Pancreas (tissue), 10 donors: ENCODE results near the gene FARS2. TPM values are rescaled to one million over a fixed set of nuclear protein-coding genes. Genes with fewer than 3 reads are reported as not detected.

ENCODE experiments used
- ATAC-seq, 4 donors: fragments of 200-7000 bp; cut with Tn5 transposase; one replicate each; pipeline versions ENCODE4 v1.8.0 to v1.9.1; 2020; ENCODE audit warnings: mild to moderate bottlenecking in 4 of 4, moderate library complexity in 4 of 4
- DNase-seq, 6 donors: peaks; one replicate each; pipeline ENCODE4 v3.0.0-alpha.2; 2020
- FAIRE-seq: peaks from 2 replicates; lab custom pipeline; 2012; peaks lifted over from hg19 to GRCh38; lab: Jason Lieb, UNC
- H3K27ac ChIP-seq, 4 donors: fragments of 200-600 bp; sonication (generic); 1 replicate in 3 of 4; 2 replicates in 1 of 4; pipeline versions ENCODE4 v1.5.0 to v1.8.0; 2020
- H3K27me3 ChIP-seq, 4 donors: fragments of 200-600 bp; one replicate each; pipeline ENCODE4 v1.8.0; 2021
- H3K36me3 ChIP-seq, 3 donors: fragments of 200-600 bp; sonication (generic) in 1 of 3; one replicate each; pipeline versions ENCODE4 v1.5.0 to v1.8.0; 2020 to 2021
- H3K4me1 ChIP-seq, 3 donors: fragments of 200-600 bp; one replicate each; pipeline ENCODE4 v1.8.0; 2021
- H3K4me3 ChIP-seq, 4 donors: fragments of 200-600 bp; sonication (generic) in 2 of 4; one replicate each; pipeline versions ENCODE4 v1.5.0 to v1.8.0; 2020 to 2021
- H3K9me3 ChIP-seq, 4 donors: fragments of 200-600 bp; one replicate each; pipeline ENCODE4 v1.8.0; 2021
- WGBS, 2 donors: extraction: QIAGEN DNeasy Blood & Tissue Kit; methylation state at CpG; one replicate each; pipeline ENCODE4 v1.1.7; 2013; 5-methylcytosine and 5-hydroxymethylcytosine counted together
- intact Hi-C, 3 donors: fragments of 100-400 bp; cut with DNase I; formaldehyde crosslinking; loops; one replicate each; pipeline versions ENCODE4 v1.11.1 to v1.14.2; 2022
- polyA plus RNA-seq, 2 donors: library from polyadenylated mRNA; stranded (reverse); fragments of 200-250 nt; gene quantifications; one replicate each; pipeline ENCODE4 v1.2.3, GENCODE V29; 2013
- total RNA-seq, 6 donors: library from RNA; stranded (reverse); fragmentation: NEBNext Ultra II Directional in 4 of 6; extraction: Animal tissue kit (Norgen Biotek cat#: 25700) in 4 of 6; gene quantifications; one replicate each; pipeline versions ENCODE4 v1.2.1 to v1.2.4, GENCODE V29; 2021 to 2023
- TF ChIP-seq, protein P1 (sequence below), 4 donors: fragments of 200-600 bp; sonication (generic) in 3 of 4; IDR thresholded peaks; one replicate each; pipeline versions ENCODE4 v1.5.0 to v1.8.0; 2021; ENCODE audit warnings: antibody characterized with exemption in 4 of 4
- donor health status: healthy with polysubstance abuse.
- donor health status: DM: no; HTN: no; CAD: no; lungs with moderate emphysema.
- donor health status: DM: no; HTN: no; CAD: no.
- donor health status: control.
- donor health status: control.
- donor health status: Bipolar disorder and iron deficiency.
- donor health status: DM: yes; HTN: yes; CAD: no.
- donor health status: DM: no; HTN: no; CAD: no.
- donor health status: DM: no; HTN: no; CAD: no.
- donor health status: DM: yes; HTN: yes; CAD: no.

Gene FARS2
- total and polyA plus RNA-seq, 8 donors = 4.1 to 10.3 (median 7.5) TPM

DNA sequence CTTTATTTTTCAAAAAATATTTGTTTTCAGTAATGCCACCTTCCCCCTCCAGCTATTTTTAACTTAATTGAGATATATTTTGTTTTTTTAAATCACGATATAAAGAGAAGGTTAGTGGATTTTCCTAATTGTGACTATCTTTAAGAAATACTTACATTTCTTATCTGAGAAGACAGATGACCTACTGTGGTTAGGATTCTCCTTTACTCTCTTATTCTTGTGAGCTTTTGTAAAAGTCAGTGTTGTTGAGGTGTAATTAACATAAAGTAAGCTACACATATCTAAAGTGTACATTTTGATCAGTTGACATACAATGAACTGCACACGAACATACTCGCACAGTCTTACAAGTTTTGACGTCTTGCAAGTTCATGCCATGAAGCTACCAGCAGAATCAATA is 144.7 kb downstream of the FARS2 start:
- no peak for ATAC-seq
- WGBS, 2 donors = 94 to 99% methylated on average over 4 of the region's 4 CpGs
- intact Hi-C loops = no loop called here
- no peak overlapping the region for H3K27ac ChIP-seq
- H3K4me1 ChIP-seq = no peaks in the 10 kb centered on the region
- DNase-seq = no peak
- H3K36me3 ChIP-seq = no peaks in the 10 kb centered on the region
- TF ChIP-seq, protein P1, sequence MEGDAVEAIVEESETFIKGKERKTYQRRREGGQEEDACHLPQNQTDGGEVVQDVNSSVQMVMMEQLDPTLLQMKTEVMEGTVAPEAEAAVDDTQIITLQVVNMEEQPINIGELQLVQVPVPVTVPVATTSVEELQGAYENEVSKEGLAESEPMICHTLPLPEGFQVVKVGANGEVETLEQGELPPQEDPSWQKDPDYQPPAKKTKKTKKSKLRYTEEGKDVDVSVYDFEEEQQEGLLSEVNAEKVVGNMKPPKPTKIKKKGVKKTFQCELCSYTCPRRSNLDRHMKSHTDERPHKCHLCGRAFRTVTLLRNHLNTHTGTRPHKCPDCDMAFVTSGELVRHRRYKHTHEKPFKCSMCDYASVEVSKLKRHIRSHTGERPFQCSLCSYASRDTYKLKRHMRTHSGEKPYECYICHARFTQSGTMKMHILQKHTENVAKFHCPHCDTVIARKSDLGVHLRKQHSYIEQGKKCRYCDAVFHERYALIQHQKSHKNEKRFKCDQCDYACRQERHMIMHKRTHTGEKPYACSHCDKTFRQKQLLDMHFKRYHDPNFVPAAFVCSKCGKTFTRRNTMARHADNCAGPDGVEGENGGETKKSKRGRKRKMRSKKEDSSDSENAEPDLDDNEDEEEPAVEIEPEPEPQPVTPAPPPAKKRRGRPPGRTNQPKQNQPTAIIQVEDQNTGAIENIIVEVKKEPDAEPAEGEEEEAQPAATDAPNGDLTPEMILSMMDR (IDR thresholded peaks at IDR 0.05) = no peak
- no peaks in the 10 kb centered on the region for H3K9me3 ChIP-seq
- no peak for FAIRE-seq
- H3K27me3 ChIP-seq = no peaks in the 10 kb centered on the region
- H3K4me3 ChIP-seq = no peak overlapping the region

DNA sequence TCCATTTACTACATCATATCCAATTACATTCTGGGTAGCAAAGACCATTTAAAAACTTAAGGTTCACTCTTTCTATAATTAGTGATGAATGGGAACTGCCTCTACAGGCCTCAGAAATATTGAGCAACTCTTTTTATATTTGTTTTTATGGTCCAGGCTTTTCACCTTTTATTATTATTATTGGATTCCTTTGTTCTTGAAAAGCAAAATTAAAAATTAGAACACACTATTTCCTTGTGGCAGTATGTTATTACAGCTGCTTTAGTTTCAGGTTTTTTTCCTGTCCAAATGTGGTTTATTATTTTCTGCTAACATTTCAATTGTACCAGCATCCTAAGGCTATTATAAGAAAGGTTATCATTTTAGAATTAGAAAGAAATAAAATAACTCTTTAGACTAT is 150.1 kb downstream of the FARS2 start:
- Histone ChIP-seq H3K27me3 (no peaks in the 10 kb centered on the region), H3K4me1 (no peaks in the 10 kb centered on the region), H3K9me3 (no peaks in the 10 kb centered on the region), H3K27ac (no peak overlapping the region), H3K36me3 (no peaks in the 10 kb centered on the region), H3K4me3 (no peak overlapping the region)
- no peak for ATAC-seq
- DNase-seq = no peak
- TF ChIP-seq, protein P1 (IDR thresholded peaks at IDR 0.05) = no peak
- intact Hi-C loops = no loop called here
- FAIRE-seq = no peak

- FAIRE-seq (no peak), ATAC-seq (no peak), DNase-seq (no peak)
- H3K36me3 ChIP-seq = no peaks in the 10 kb centered on the region
- TF ChIP-seq, protein P1 (IDR thresholded peaks at IDR 0.05) = no peak
- H3K4me1 ChIP-seq = no peaks in the 10 kb centered on the region
- H3K27me3 ChIP-seq = no peaks in the 10 kb centered on the region
- H3K4me3 ChIP-seq = no peak overlapping the region
- H3K9me3 ChIP-seq = no peaks in the 10 kb centered on the region
- no peak overlapping the region for H3K27ac ChIP-seq
- intact Hi-C loops = no loop called here
- 78 to 82% methylated on average over 5 of the region's 5 CpGs for WGBS, 2 donors
Observed at GRCh38 chr6:5412017-5412416, 150.7 kb downstream of the FARS2 start.

GRCh38 chr6:5412663-5413062 is 151.3 kb downstream of the FARS2 start:
- no peak overlapping the region for H3K27ac ChIP-seq
- no peaks in the 10 kb centered on the region for H3K4me1 ChIP-seq
- intact Hi-C loops = no loop called here
- TF ChIP-seq, protein P1 (IDR thresholded peaks at IDR 0.05) = no peak
- H3K27me3 ChIP-seq = no peaks in the 10 kb centered on the region
- DNase-seq (no peak), ATAC-seq (no peak), FAIRE-seq (no peak)
- H3K9me3 ChIP-seq = no peaks in the 10 kb centered on the region
- H3K36me3 ChIP-seq = no peaks in the 10 kb centered on the region
- WGBS, 2 donors = 94 to 98% methylated on average over 7 of the region's 7 CpGs
- H3K4me3 ChIP-seq = no peak overlapping the region

GRCh38 chr6:5416250-5416649 is 154.9 kb downstream of the FARS2 start:
- no peak for ATAC-seq
- DNase-seq = no peak
- 92 to 93% methylated on average over 4 of the region's 4 CpGs for WGBS, 2 donors

More at GRCh38 chr6:5416250-5416649, 154.9 kb downstream of the FARS2 start:
- Histone ChIP-seq H3K4me1 (no peaks in the 10 kb centered on the region), H3K36me3 (no peaks in the 10 kb centered on the region), H3K9me3 (no peaks in the 10 kb centered on the region), H3K4me3 (no peak overlapping the region), H3K27ac (no peak overlapping the region), H3K27me3 (no peaks in the 10 kb centered on the region)
- intact Hi-C loops = no loop called here
- FAIRE-seq = no peak
- TF ChIP-seq, protein P1 (IDR thresholded peaks at IDR 0.05) = no peak
